HEK293 (cell line): Measurements from ENCODE around the gene UPP1.

Experiments
- BCL11A ChIP-seq: fragments of 450-650 bp; formaldehyde crosslinking; IDR thresholded peaks from 2 replicates; pipeline ENCODE4 v1.5.1; 2016; ENCODE audit warnings: low read depth, missing biosample characterization, missing genetic modification characterization
- CTCF ChIP-seq: fragments of 450-650 bp; formaldehyde crosslinking; IDR thresholded peaks from 2 replicates; pipeline ENCODE4 v1.5.1; 2016; ENCODE audit warnings: missing biosample characterization, missing genetic modification characterization
- KLF1 ChIP-seq: fragments of 450-650 bp; formaldehyde crosslinking; IDR thresholded peaks from 2 replicates; pipeline ENCODE4 v1.5.1; 2016; ENCODE audit warnings: missing biosample characterization, missing genetic modification characterization
- SETDB1 ChIP-seq: IDR thresholded peaks from one replicate; pipeline ENCODE4 v1.6.1; 2017; ENCODE audit warnings: mild to moderate bottlenecking, low read length, moderate library complexity, mixed read lengths; ENCODE audit not compliant: insufficient read length
- YY1 ChIP-seq: fragments of 450-650 bp; formaldehyde crosslinking; IDR thresholded peaks from 2 replicates; pipeline ENCODE4 v1.5.1; 2018; ENCODE audit warnings: missing biosample characterization, missing genetic modification characterization
- ZBTB48 ChIP-seq: fragments of 450-650 bp; formaldehyde crosslinking; IDR thresholded peaks from 2 replicates; pipeline ENCODE4 v1.5.1; 2016; ENCODE audit warnings: missing biosample characterization, missing genetic modification characterization
- ZBTB7A ChIP-seq: fragments of 450-650 bp; formaldehyde crosslinking; IDR thresholded peaks from 2 replicates; pipeline ENCODE4 v1.5.1; 2016; ENCODE audit warnings: low read depth, missing biosample characterization, missing genetic modification characterization
- ZNF2 ChIP-seq: fragments of 450-650 bp; formaldehyde crosslinking; IDR thresholded peaks from 2 replicates; pipeline ENCODE4 v1.5.1; 2016; ENCODE audit warnings: missing biosample characterization, missing genetic modification characterization
- ZNF645 ChIP-seq: fragments of 450-650 bp; formaldehyde crosslinking; IDR thresholded peaks from 2 replicates; pipeline ENCODE4; 2016; ENCODE audit warnings: missing biosample characterization, missing genetic modification characterization

GRCh38 chr7:48132792-48133191, 43.7 kb downstream of the UPP1 start:
- TF ChIP-seq KLF1, result no peak
- TF ChIP-seq ZNF645, result no peak
- no peak for TF ChIP-seq ZNF2 (tag by site-specific recombination)
- no peak for TF ChIP-seq CTCF (tag by site-specific recombination)
- TF ChIP-seq BCL11A (tag by site-specific recombination), result no peak
- no peak for TF ChIP-seq ZBTB7A (tag by site-specific recombination)
- TF ChIP-seq ZBTB48 (tag by site-specific recombination), result no peak
- no peak for TF ChIP-seq YY1 (tag by site-specific recombination)
- no peak for TF ChIP-seq SETDB1
